ENCODE results near the gene IFITM5. TPM values are rescaled to one million over a fixed set of nuclear protein-coding genes. Genes with fewer than 3 reads are reported as not detected.
A peak's percentile ranks its signal among the peaks of the same experiment; 100 is the strongest.
"Not testable (repeated sequence)": the region's sequence is repeated elsewhere in the genome, so short reads cannot be mapped to it uniquely, and the experiment has no call there.

The IFITM5 gene
- total RNA-seq, 3 donors from 2014 or later = not detected

- DNase-seq (peak in 2 of 3 donors; percentile 53 to 55), ATAC-seq (no peak)
- intact Hi-C loops (cut with DNase I, micrococcal nuclease) = no loop called here
- Histone ChIP-seq H3K9me3 (no peaks in the 10 kb centered on the region), H3K4me3 (no peak overlapping the region), H3K36me3 (ENCODE audit: low read depth) (no peaks in the 10 kb centered on the region), H3K4me1 (ENCODE audit: low read depth) (peaks cover 31% of the 10 kb centered on the region)
- no peak for TF ChIP-seq CTCF (IDR thresholded peaks at IDR 0.05)
Observed at GRCh38 chr11:313304-313786, 14.0 kb upstream of the IFITM5 start.

GRCh38 chr11:312092-312816, 12.9 kb upstream of the IFITM5 start:
- H3K4me3 ChIP-seq = no peak overlapping the region
- H3K4me1 ChIP-seq (ENCODE audit: low read depth) = peaks cover 35% of the 10 kb centered on the region
- DNase-seq = peak in 2 of 3 donors; percentile 43 to 55

DNA sequence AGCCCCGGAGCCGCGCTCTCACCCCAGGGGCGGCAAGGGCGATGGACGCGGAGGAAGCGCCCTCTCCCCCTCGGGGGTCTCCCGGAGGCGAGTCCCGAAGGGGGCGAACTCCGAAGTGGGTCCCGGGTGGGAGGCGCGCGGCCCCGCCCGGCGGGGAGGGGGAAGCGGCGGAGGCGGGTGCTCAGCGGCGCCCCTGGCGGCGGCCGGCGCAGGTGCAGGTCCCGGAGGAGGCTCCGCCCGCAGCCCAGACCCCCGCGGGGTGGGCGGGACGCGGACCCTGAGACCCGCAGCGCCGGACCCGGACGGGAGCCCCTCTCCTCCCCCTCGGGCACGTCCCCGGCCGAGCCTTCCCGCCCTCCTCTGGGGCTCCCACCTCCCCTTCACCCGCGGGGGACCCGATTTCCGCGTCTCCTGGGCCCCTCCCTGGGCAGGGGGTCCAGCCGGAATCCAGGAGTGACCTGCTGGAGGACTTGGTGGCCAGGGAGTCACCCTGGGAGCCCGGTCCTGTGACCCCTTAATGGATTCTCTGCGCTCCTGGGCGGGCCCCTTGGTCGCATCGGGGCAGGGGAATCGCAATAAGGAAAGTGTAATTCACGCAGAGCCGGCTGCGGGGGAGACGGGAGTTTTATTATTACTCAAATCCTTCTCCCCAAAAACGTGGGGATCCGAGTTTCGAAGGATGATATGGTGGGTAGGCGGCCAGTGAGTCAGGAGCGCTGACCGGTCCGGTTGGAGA, 11.9 kb upstream of the IFITM5 start:
- ATAC-seq = peak; percentile 60
- peak in 1 of 3 donors; percentile 60 for DNase-seq
- H3K4me1 ChIP-seq (ENCODE audit: low read depth) = peaks cover 27% of the 10 kb centered on the region
- H3K9me3 ChIP-seq; H3K4me3 ChIP-seq; H3K36me3 ChIP-seq (ENCODE audit: low read depth); intact Hi-C loops (cut with DNase I, micrococcal nuclease): not testable (repeated sequence)

More at GRCh38 chr11:312092-312816, 12.9 kb upstream of the IFITM5 start:
- TF ChIP-seq CTCF (IDR thresholded peaks at IDR 0.05) = no peak
- Histone ChIP-seq H3K9me3 (no peaks in the 10 kb centered on the region), H3K36me3 (ENCODE audit: low read depth) (no peaks in the 10 kb centered on the region)
- ATAC-seq = no peak
- intact Hi-C loops (cut with DNase I, micrococcal nuclease) = no loop called here

DNA sequence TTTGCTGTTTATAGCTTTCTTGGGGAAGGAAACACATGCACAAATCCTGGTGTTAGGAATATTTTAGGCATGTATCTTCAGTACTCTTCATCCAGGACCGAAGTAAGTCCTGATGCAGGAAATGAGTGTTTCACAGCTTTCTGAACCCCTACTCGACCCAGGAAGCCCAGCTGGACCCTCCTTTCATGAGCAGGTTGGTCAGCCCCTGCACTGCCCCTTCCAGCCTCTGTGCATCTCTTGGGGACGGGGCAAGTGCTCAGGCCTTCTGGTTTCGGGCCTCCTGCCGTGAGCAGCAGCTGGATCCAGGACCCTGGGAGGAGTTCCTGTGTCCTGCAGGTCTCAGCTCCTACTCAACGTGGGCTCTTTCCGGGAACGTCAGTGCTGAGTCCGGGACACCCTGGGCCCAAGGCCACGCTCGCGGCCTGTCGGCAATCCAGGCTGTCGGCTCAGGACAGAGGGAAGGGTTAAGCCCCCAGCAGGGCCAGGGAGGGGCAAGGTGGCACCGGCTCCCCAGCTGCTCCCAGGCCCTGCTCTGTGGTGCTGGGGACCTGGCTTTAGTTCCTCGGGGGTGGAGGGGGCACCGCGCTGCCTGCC, 10.8 kb upstream of the IFITM5 start:
- ATAC-seq (peak; percentile 1), DNase-seq (peak in 1 of 3 donors; percentile 52)
- H3K4me1 ChIP-seq (ENCODE audit: low read depth) = peaks cover 21% of the 10 kb centered on the region
- intact Hi-C loops (cut with DNase I, micrococcal nuclease); H3K4me3 ChIP-seq; H3K36me3 ChIP-seq (ENCODE audit: low read depth); H3K9me3 ChIP-seq: not testable (repeated sequence)

DNA sequence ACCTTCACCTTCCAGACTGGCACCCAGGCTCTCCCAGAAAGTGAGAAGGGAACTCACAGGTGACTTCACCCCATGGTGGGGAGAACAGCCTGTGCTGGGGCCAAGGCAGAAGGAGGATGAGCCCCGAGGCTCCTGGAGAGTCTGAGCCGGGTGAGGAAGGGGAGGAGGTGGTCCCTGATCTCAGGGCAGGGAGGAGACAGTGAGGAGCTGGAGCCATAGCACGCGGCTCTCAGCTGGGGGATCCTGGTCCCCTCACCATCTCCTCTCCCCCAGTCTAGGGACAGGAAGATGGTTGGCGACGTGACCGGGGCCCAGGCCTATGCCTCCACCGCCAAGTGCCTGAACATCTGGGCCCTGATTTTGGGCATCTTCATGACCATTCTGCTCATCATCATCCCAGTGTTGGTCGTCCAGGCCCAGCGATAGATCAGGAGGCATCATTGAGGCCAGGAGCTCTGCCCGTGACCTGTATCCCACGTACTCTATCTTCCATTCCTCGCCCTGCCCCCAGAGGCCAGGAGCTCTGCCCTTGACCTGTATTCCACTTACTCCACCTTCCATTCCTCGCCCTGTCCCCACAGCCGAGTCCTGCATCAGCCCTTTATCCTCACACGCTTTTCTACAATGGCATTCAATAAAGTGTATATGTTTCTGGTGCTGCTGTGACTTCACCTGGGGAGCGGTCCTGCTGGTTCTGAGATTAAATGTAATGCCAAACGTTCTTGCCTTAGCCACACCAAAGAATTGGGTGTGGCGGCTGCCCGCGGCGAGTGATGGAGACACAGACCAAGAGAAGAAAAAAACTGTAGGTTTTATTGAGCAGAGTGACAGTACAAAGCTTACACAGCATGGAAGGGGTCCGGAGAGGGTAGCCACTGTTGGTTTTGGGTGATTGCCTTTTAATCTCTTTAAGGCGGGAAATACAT, 9.7 kb upstream of the IFITM5 start:
- H3K9me3 ChIP-seq; H3K36me3 ChIP-seq (ENCODE audit: low read depth); H3K4me3 ChIP-seq; ATAC-seq; intact Hi-C loops (cut with DNase I, micrococcal nuclease): not testable (repeated sequence)
- peak in 1 of 3 donors; percentile 57 for DNase-seq
- H3K4me1 ChIP-seq (ENCODE audit: low read depth) = peaks cover 22% of the 10 kb centered on the region

DNA sequence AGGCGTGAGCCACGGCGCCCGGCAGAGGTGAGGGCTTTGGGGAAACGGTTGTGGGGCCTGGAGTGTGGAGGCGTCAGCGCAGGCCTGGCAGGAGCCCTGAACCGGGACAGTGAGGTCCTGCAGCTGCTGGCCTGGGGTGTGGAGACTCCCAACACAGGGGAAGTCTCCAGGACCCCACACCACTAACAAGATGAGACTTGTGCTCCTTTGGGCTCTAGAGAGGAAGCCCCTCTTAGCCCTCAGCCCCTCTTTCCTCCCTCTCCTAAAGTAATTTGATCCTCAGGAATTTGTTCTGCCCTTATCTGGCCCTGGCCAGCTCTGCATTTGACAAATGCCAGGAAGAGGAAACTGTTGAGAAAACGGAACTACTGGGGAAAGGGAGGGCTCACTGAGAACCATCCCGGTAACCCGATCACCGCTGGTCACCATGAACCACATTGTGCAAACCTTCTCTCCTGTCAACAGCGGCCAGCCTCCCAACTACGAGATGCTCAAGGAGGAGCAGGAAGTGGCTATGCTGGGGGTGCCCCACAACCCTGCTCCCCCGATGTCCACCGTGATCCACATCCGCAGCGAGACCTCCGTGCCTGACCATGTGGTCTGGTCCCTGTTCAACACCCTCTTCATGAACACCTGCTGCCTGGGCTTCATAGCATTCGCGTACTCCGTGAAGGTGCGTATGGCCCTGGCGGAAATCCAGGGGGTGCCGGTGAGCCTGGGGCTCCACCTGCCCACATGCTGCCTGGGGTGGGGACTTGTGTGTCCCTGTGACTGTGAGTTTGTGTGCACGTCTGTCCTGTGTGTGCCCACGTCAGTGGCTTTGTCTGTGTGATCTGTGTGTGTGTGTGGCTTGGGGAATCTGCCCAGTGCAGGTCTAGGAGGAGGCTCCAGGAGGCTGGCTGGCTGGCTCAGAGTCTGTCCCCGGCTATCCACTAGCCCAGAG, 8.7 kb upstream of the IFITM5 start, which contains the start of gene IFITM2:
Gene IFITM2, plus strand, starts transcription at position 51 of the 943 bp plus-strand sequence. Its CDS starts 377 bp downstream, at position 428.
- DNase-seq = peak; percentile 66 to 85 (median 67)
- H3K9me3 ChIP-seq; H3K36me3 ChIP-seq (ENCODE audit: low read depth); intact Hi-C loops (cut with DNase I, micrococcal nuclease); H3K4me3 ChIP-seq: not testable (repeated sequence)
- H3K4me1 ChIP-seq (ENCODE audit: low read depth) = peaks cover 13% of the 10 kb centered on the region
- peak; percentile 65 for ATAC-seq

Data from mucosa of descending colon (tissue), 3 donors.